ENCODE results near the gene ZBTB4. TPM values are rescaled to one million over a fixed set of nuclear protein-coding genes. Genes with fewer than 3 reads are reported as not detected.

The ZBTB4 gene
- total and polyA plus RNA-seq, 9 of the 15 experiments (the other 6 are each of a cell fraction or from before 2014, with no cell fraction given): 0.92 to 6.9 (median 3.3) TPM

DNA sequence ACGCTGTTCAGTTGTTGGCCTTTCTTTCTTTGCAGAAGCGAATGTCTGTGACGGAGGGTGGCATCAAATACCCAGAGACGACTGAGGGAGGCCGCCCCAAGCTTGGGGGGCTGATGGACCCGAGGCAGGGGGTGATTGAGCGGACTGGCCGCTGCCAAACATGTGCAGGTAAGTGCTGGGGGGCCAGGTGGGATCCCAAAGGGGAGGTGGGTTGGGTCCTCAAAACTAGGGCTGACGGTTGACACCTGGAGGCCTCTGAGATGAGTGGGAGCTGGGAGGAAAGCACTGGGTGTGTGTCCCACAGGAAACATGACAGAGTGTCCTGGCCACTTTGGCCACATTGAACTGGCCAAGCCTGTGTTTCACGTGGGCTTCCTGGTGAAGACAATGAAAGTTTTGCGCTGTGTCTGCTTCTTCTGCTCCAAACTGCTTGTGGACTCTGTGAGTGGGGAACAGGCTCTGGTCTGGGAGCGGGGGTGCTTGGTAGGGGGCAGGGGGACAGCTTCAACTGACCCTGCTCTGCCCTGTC is 16.5 kb upstream of the ZBTB4 start (continued):
- TF ChIP-seq, protein P1, sequence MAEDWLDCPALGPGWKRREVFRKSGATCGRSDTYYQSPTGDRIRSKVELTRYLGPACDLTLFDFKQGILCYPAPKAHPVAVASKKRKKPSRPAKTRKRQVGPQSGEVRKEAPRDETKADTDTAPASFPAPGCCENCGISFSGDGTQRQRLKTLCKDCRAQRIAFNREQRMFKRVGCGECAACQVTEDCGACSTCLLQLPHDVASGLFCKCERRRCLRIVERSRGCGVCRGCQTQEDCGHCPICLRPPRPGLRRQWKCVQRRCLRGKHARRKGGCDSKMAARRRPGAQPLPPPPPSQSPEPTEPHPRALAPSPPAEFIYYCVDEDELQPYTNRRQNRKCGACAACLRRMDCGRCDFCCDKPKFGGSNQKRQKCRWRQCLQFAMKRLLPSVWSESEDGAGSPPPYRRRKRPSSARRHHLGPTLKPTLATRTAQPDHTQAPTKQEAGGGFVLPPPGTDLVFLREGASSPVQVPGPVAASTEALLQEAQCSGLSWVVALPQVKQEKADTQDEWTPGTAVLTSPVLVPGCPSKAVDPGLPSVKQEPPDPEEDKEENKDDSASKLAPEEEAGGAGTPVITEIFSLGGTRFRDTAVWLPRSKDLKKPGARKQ (CRISPR knock-in tag; IDR thresholded peaks at IDR 0.05): no peak
- no peak for TF ChIP-seq ZNF518B (CRISPR knock-in tag; IDR thresholded peaks at IDR 0.05)
- TF ChIP-seq ZNF24 (IDR thresholded peaks at IDR 0.05): no peak
- no peak for TF ChIP-seq JUND (IDR thresholded peaks at IDR 0.05; ENCODE audit: borderline replicate concordance, low read depth, low read length)
- no peak for TF ChIP-seq JUND (tag; IDR thresholded peaks at IDR 0.05; ENCODE audit: borderline replicate concordance, low read depth, low read length)

DNA sequence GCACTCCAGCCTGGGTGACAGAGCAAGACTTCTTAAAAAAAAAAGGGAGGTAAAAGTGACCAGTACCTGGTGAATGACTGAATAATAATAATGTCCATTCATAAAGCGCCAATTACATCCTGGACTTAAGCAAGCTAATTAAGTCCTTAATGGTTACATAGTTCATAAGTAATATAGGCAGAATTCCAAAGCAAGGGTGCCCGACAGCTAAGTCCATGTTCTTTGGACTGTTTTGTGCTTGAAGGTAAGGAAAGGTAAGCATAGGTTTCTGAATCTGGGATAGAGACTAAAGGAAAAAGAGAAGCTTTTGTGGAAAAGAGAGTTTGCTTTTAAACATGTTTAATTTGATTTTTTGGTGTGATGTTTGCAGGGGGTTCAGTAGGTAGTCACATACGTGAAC is 14.5 kb upstream of the ZBTB4 start:
- FAIRE-seq (no peak), ATAC-seq (no peak), DNase-seq (ENCODE audit: extremely low read depth in 1 of 4, low spot score in 3 of 4) (no peak)
- CTCF ChIA-PET (ENCODE audit: low intra/inter-chr PET ratio): no interaction called here
- Histone ChIP-seq H3K4me2 (ENCODE audit: insufficient read depth, low read length) (no peak overlapping the region), H3K4me3 (no peak overlapping the region), H3K79me2 (ENCODE audit: control insufficient read depth, insufficient read depth, low read length) (peaks cover 64% of the 10 kb centered on the region), H3K9me3 (replicated peaks; ENCODE audit: control insufficient read depth, insufficient read depth, low read depth, low read length) (no peaks in the 10 kb centered on the region), H3K36me3 (ENCODE audit: control insufficient read depth, insufficient read depth, low read length) (peaks cover 86% of the 10 kb centered on the region), H4K20me1 (replicated peaks; ENCODE audit: control insufficient read depth, insufficient read depth, low read length) (peaks cover 16% of the 10 kb centered on the region; the same call in 1 of the 2 replicates), H3K27me3 (ENCODE audit: control insufficient read depth in 2 of 2, insufficient read depth in 2 of 2, low read length in 2 of 2) (no peaks in the 10 kb centered on the region), H3K9ac (ENCODE audit: insufficient read depth in 1 of 2, low read depth in 2 of 2, low read length in 2 of 2) (no peak overlapping the region), H2AFZ (ENCODE audit: low read depth, low read length) (no peak overlapping the region), H3K4me1 (replicated peaks in 1 of 2; ENCODE audit: control insufficient read depth in 2 of 2, insufficient read depth in 2 of 2, low read length in 2 of 2) (no peaks in the 10 kb centered on the region; a peak in 2 of 5 replicates), H3K27ac (ENCODE audit: extremely low read depth, low read depth, low read length) (no peak overlapping the region), H3K9me1 (ENCODE audit: control insufficient read depth, insufficient read depth, low read length) (no peaks in the 10 kb centered on the region)
- intact Hi-C loops (cut with micrococcal nuclease): no loop called here
- WGBS (ENCODE audit: insufficient coverage, low coverage, missing lambda C conversion rate): 95% methylated on average over 3 of the region's 3 CpGs
- POLR2A ChIA-PET: interaction anchor here (0.9 to 2.6 kb wide), 2 partner anchors 8 to 15 kb away, joined by 3 to 18 read pairs; no protein-coding TSS in a partner anchor
- TF ChIP-seq NFRKB (IDR thresholded peaks at IDR 0.05; ENCODE audit: low read depth): no peak
- no peak for TF ChIP-seq NCOR1 (IDR thresholded peaks at IDR 0.05)
- no peak for TF ChIP-seq CHD4 (IDR thresholded peaks at IDR 0.05; ENCODE audit: insufficient read depth, insufficient replicate concordance, low read depth, low read length, poor library complexity, severe bottlenecking)
- in situ Hi-C loops (cut with MboI): no loop called here
- BruUV-seq (replicated peaks): no TSS peak
